H4 (cell line): ENCODE results near the gene CERKL. TPM values are rescaled to one million over a fixed set of nuclear protein-coding genes. Genes with fewer than 3 reads are reported as not detected.

ENCODE experiments used
- DNase-seq: peaks from one replicate; pipeline ENCODE4 v3.0.0-alpha.2; 2015; ENCODE audit warnings: low spot score
- total RNA-seq: library from RNA; depleted of rRNA; stranded (reverse); fragments of >200 nt; shearing (Covaris generic); gene quantifications from 2 replicates; pipeline ENCODE4 v1.2.3, GENCODE V29; 2014

Gene CERKL
- total RNA-seq, 1 experiment from 2014 or later = 0.85 TPM

DNA sequence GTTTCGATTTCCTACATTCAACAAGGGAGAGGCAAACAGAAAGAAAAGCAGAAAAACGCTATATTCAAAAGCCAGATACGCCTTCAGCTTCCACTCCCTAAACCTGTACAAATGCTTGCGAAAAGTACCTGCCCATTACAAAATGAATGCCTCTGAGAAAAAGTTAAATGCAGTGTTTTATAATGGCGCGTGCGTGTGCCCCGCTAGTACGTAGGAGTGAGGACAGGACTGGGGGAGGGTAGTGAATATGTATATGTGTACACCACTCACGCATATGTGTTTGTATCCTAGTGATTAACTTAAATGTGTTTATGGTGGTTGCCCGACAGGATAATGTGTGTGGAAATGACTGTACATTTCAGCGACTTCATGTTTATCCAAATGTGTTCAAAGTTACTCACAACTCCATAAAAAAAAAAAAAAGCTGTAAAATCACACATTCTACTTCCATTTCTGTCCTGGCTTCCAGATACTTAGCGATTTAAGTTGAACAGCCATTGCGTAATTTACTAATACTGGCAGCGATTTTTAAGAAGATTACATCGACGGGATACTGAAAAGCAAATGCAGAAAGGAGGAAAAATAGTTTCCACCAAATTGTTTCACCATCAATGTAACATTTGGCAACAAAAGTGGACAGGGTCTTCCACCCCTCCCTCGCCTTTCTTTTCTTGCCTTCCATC is 22.1 kb upstream of the CERKL start:
- DNase-seq = no peak

DNA sequence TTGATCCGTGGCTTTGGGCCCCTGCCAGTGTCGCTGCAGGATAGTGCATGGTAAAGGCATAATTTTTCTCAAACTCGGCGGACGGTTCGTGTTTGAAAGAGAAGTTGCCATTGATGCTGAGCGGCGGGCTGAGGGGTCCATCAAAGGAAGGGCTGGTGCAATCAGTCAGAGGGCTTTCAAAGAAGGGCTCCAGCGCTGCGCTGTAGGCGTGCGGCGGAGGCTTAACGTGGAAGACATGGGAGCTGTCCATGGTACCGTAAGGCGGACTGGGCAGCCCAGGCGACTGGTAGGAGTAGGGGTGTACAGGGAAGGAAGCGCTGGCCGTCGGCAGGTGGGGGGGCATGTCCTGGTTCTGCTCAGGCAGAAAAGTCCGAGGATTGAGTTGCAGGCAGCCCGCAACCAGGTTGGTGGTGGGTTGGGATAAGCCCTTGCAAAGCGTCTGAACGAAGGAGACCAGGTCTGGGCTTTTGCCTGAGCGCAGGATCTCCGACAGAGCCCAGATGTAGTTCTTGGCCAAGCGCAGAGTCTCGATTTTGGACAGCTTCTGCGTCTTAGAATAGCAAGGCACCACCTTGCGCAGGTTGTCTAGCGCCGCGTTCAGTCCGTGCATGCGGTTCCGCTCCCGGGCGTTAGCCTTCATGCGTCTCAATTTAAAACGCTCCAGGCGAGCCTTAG is 21.1 kb upstream of the CERKL start:
- DNase-seq = no peak

DNA sequence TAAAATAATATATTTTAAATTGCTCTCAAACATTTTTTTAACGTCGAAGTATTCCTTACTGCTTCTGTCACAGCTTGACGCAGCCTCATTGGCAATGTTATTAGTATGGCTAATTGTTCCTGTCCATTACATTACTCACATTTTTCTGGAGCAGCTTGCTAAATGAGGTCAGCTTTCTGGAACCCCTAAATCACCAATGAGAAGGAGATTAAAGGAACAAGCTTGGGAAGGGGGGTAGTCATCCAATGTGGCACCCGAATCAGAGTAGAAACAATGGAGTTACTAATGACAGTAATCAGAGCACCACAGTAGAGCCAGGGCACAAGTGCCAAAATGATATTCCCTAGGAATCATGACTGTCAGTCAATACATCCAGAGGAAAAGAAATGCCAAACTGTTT is 18.3 kb upstream of the CERKL start:
- no peak for DNase-seq

DNA sequence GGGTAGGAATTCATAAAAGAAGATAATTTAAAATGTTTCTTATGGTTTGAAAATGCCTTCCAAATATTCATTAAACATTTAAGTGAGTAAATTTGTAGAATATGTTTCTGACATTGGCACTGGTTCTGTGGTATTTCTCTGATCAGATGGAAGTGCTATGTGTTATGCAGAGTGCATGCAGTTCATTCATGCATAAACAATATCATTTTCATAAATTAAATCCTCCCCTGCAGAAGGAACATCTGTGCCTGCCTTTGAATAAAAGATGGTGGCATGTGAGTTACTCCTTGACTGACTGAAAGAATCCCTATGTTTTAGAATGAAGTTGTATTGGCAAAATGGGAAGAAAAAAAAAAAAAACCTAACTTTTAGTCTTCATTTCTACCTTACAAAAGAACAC is 17.6 kb upstream of the CERKL start:
- no peak for DNase-seq

DNA sequence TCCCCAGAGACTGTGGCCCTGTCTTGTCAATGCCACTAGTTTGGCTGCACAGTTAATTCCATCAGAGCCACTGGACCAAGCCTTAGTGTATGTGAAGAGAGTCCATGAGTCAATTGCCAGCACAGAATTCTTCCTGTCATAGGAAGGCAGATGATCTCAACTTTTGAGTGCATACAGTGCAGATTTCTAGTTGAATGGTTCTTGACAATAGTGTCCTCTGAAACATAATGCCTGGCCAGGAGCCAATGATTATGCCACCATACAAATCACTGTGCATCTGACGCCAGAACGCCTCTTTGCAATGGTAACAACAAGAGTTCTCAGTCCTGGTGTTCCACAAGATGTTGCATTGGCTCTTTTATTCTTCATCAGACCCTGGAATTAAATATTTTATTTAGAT is 16.3 kb upstream of the CERKL start:
- DNase-seq = no peak

DNA sequence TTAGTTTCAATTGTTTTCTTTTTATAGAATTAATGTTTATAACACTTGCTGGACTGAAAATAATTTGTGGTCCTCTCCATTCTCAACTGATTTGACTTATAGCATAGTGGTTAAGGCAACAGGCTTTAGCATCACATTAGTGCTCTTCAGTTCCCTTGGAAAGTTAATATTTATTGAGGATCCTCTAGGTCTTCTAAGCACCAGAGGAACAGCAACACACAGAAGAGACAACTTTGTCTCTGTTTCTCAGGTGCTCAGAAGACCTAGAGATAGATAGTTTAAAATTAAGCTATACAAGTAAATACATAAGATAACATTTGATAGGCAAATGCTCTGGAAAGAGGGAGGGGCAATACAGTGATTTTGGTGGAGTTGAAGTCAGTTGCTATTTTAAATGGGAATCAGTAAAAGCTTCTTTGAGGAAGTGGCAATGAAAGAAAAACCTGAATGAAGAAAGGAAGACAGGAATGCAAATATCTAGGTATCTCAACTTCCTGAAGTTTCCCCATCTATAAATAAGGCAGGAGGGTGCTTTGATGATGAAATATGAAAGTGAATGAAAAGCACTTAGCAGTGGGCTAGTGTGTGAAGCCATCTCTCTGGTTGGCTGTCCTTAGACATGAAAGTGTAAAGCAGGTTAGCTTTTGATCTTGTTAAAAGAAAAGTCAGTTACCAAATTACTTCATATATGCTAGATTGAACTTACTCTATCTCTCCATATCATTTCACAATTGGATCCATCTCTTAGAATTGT is 15.5 kb upstream of the CERKL start:
- no peak for DNase-seq

DNA sequence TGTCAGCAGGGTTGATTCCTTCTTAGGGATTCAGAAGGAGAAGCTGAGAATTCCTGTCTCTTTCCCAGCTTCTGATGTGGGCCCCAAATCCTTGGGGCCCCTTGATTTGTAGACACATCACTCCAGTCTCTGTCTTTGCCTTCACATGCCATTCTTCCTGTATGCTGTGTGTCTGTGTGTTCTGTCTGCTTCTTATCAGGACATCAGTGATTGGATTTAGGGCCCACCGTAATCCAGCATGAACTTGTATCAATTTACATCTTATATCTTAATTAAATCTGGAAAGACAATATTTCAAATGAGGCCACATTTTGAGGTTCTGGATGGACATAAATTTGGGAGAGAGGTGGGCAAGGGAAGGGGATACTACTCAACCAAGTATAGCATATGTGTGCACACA is 13.7 kb upstream of the CERKL start:
- DNase-seq = no peak

DNA sequence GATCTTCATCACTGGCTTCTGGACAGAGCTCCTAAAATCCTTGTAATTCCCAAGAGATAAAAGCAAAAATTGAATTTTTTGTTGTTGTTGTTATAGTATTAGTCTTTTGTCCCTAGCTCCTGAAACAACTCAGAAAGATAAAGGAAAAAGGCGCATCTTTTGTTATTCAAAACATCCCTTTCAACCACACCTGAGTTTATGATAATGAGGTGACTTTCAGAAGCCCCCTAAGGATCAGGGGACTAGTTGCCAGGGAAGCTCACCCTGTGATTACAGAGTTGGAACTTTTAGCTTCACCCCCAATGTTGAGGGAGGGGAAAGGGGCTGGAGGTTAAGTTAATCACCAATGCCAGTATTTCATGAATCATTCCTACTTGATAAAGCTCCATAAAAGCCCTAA is 10.3 kb upstream of the CERKL start:
- no peak for DNase-seq

DNA sequence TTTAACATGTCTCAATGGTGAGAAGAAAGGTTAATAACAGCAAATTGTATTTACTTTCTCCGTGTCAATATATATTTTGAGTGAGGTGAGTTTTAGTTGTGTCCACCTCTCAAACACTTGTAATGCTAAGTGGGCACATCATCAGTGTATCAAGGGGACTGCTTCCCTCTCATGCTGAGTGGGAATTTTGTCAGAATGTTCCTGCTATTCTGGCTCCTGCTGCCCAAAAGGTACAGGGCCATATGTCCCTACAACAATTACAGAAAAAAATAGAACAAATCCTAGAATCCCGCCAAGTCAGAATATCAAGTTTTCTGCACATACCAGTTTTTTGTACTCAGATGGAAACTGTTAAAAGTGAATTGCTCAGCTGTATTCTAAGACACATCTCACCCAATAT is 5.4 kb upstream of the CERKL start:
- no peak for DNase-seq

DNA sequence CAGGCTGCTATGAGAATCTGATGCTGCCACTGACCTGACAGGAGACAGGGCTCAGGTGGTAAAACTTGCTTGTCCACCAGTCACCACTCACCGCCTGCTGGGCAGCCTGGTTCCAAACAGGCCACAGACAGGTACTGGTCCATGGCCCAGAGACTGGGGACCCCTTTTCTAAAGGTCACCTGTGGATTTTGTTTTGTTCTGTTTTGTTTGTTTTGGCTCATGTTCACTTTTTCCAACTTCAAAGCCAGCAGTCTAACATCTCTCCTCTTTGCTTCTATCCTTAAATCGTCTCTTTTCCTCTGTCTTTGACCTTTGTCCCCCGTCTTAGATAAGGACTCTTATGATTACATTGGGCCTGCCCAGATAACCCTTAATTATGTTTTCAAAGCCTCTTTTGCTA is 3.3 kb upstream of the CERKL start:
- DNase-seq = no peak

DNA sequence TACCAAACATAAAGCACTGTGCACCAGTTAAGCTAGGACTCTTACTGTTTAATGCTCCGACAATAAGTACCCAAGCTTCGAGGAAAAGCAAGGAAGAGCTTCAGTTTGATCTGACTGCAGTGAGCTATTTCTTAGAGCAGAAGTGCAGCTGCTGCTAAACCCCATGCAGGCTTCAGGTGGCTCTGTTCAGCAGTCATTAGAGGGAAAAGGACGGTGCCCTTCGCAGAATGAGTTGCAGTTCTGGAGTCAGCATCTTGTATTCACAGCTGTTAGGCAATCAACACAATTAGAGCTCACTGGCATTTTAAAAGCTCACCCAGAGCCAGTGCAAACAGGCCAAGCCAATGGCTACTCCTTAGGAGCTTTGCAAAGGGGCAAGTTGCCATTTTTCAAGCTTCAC is 1.5 kb upstream of the CERKL start:
- DNase-seq = no peak

DNA sequence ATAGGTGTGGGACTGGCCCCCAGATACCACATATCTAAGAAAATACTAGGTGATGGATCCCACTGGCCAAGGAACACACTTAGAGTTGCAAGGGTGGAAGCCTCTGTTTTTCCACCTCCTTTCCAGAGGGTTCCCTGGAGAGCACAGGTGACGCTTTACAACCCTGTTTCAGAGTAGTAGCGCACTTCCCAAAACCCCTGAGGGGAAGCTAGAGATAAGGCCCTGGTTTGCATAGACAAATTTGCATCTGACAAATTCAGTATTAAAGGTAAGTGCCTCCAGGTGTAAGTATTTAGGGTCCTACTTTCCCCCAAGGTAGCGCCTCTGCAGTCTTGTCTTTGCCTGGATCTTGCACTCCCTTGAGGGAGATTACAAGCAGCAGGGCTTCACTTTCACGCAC is 474 bp upstream of the CERKL start:
- no peak for DNase-seq

DNA sequence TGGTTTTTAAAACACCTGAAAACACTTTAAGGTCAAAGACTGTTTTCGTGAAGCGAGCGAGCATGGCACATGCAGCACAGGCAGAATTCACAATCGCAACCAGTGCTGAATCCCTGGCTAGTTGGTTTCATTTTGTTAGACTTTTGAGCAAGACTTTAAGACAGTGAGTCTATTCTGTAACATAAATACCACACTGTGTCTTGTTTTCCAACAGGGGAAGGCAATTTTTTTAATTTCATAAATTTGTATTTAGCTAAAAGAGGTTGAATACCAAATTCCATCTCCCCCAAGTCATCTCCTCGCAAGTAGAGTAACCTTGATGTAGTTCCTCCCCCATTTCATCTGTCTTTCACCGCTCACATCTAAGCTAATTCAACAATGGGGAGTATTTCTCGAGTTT is 1.4 kb downstream of the CERKL start:
- no peak for DNase-seq

DNA sequence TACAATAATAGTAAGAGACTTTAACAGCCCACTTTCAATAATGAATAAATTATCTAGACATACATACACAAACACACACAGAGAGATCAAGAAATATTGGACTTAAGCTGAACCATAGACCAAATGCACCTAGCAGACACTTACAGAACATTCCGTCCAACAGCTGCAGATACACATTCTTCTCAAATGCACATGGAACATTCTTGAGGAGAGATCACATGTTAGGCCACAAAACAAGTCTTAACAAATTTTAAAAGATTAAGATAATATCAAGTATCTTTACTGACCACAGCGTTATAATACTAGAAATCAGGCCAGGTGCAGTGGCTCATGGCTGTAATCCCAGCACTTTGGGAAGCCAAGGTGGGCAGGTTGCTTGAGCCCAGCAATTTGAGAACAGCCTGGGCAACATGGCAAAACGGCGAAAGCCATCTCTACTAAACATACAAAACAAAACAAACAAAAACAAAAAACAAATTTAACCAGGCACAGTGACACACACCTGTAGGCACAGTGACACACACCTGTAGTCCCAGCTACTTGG is 7.4 kb downstream of the CERKL start:
- DNase-seq = no peak

DNA sequence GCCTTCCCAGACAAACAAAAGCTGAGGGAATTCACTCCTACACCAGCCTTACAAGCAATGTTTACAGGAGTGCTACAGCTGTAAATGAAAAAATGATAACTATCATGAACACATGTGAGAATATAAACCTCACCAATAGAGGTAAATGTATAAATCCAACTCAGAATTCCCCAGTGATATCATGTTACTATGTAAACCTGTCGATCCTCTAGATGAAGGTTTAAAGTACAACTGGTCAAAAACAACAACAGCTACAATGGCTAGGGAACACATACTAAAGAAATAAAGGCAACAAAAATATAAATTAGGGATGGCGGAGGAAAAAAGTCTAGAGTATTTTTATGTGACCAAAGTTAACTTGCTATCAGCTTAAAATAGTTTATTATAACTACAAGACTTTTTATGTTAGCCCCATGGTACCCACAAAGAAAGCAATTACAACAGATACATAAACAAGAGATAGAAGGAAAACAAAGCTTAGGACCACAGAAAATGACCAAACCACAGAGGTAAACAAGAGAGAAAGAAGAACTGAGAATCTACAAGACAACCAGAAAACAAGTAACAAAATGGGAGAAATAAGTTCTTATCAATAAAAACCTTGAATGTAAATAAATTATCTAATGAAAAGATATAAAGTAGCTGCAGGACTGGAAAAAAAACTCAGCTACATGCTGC is 8.3 kb downstream of the CERKL start:
- DNase-seq = no peak

DNA sequence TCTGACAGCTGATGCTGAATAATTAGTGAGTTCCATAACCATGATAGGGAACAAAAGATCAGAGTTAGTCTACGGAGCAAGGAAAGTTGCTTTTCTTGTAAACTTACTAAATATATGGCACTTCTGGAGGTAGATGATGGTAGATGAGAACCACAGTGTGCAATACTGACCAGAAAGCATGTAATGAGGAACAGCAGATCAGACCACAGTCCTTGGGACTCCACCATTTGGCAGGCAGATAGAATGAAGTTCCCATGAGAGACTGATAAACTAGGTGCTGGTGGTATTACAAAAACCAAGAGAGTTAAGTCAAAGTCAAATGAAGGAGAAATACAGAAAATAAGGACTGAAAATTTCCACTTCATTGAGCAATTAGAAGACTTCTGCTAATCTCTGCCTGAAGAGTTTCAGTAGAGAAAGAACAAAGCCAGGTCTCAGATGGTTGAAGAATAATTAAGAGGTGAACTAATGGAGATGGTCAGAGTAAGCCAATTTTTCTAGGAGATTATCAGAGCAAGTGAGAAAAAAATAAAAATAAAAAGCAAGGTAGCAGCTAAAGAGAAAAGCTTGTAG is 10.4 kb downstream of the CERKL start:
- DNase-seq = no peak

DNA sequence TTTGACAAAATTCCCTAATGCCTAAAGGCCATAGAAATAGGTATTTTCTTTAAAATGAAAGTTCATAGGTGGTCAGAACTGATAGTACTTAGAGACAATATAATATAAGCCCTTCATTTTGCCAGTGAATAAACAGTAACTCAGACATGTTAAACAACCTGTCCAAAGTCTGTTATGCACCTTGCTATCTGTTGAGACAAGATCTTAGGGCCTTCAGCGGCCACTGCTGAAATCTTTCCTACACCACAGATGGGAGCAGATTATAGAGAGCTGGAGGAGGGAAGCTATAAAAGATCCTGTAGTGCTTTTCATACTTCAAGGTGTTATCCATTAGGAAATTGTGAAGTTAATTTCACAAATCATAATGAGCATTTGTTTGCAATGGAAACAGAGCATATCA is 13.8 kb downstream of the CERKL start:
- DNase-seq = no peak

DNA sequence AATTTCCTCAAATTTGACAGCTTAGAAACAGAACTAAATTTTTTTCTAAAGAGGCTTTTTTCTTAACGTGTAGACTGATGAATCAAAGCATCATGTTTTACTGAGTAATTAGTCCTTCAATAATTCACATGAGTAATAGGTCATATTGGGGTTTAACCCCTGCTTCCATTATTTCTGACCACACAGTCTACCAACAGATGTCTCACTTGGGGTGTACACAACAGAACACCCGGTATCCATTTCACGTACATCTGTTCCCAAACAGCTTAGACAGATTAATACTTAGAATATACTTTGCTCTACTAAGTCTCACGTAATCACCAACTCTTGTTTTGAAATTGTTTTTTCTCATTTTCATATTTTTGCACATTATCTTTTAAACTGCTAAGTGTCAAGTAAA is 14.8 kb downstream of the CERKL start:
- no peak for DNase-seq

DNA sequence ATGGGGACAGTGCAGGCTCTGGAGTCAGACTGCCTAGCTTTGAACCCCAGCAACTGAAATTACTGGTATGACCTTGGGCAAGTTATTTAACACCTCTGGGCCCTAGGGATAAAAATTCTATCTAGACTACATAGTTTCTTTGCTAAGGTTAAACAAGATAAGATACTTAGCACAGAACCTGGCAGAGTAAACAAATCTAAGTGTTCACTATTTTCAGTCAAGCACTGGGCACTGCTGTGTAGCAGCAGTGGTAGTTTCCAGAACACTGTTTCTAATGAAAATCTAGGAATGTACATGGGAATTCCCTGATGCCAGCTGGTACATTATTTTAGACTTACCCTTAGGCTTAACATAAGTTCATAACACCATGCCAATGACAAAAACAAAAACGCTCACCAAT is 17.2 kb downstream of the CERKL start:
- no peak for DNase-seq

DNA sequence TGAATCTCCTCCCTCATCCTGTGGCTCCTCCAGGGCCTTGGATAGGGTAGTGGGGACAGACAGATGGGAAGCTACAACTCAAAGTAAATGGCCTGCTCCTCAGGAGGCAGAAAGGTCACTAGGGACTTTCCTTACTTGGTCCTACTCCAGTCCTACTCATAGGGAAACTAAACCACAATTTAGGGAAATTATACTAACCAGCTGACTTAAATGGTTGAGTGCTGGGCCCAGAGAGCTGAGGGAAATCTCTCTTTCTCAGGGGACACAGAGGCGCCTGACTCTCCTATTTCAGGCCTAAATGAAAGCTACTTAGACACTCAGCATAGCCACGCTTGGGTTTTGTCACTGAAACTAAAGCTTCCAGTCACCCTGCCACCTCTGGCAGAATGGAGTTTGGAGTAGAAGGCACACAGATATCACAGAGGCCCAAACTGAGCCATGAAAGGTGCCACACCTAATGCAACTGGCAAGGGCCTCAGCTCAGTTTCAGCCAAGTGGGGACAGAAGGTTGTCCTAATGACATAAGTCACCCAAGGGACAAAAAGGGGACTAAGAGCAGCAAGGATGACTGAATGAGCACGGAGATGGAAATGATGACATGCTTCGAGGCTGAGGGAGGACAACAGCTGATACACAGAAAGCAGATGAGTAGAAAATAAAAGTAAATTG is 24.0 kb downstream of the CERKL start:
- no peak for DNase-seq
